Thyroid gland (tissue), 4 donors: ENCODE data around the gene NDUFAF8.

Source experiments
- CTCF ChIP-seq, 6 experiments: fragments of 200-600 bp in 3 of 6; fragments of 450-650 bp in 3 of 6; sonication (generic) in 3 of 6; IDR thresholded peaks; one replicate each; pipeline ENCODE4 v1.5.1; 2016 to 2019; ENCODE audit warnings: antibody characterized with exemption in 6 of 6, mild to moderate bottlenecking in 2 of 6, inconsistent platforms in 1 of 6, moderate library complexity in 1 of 6
- POLR2A ChIP-seq, 2 donors: fragments of 450-650 bp; IDR thresholded peaks; one replicate each; pipeline ENCODE4 v1.6.1; 2017; ENCODE audit warnings: antibody characterized with exemption in 2 of 2, mild to moderate bottlenecking in 2 of 2, moderate library complexity in 1 of 2

GRCh38 chr17:81273698-81274470 is 34.8 kb downstream of the NDUFAF8 start:
- no peak for TF ChIP-seq CTCF (IDR thresholded peaks at IDR 0.05)
- TF ChIP-seq POLR2A (IDR thresholded peaks at IDR 0.05): no peak
